ENCODE measurements around the gene RNF2.

Gene RNF2

GRCh38 chr1:185066181-185066580 lies 20.8 kb downstream of the RNF2 start:
- H3K27ac ChIP-seq (ENCODE audit: low read depth, low read length): no peak overlapping the region
- peaks cover 44% of the 10 kb centered on the region for H3K79me2 ChIP-seq (ENCODE audit: control insufficient read depth, insufficient read depth, low read length, unreplicated experiment)

GRCh38 chr1:185068341-185068740 lies 23.0 kb downstream of the RNF2 start:
- H2AFZ ChIP-seq (ENCODE audit: low read length, unreplicated experiment): no peak overlapping the region
- H3K36me3 ChIP-seq (ENCODE audit: insufficient read depth, low read length): peaks cover 11% of the 10 kb centered on the region; the same call in 1 of the 2 replicates
- H3K4me1 ChIP-seq (ENCODE audit: control insufficient read depth, insufficient read depth, low read length, unreplicated experiment): no peaks in the 10 kb centered on the region
- H3K79me2 ChIP-seq (ENCODE audit: control insufficient read depth, insufficient read depth, low read length, unreplicated experiment): peaks cover 40% of the 10 kb centered on the region
- no peak overlapping the region for H3K27ac ChIP-seq (ENCODE audit: low read depth, low read length)
- no peaks in the 10 kb centered on the region for H3K27me3 ChIP-seq (ENCODE audit: insufficient read depth, low read length)
- no peak overlapping the region for H3K4me3 ChIP-seq (ENCODE audit: low read depth, low read length)

More at GRCh38 chr1:185066181-185066580, 20.8 kb downstream of the RNF2 start:
- H3K27me3 ChIP-seq (ENCODE audit: insufficient read depth, low read length): no peaks in the 10 kb centered on the region
- H3K36me3 ChIP-seq (ENCODE audit: insufficient read depth, low read length): peaks cover 11% of the 10 kb centered on the region; the same call in 1 of the 2 replicates
- H3K4me3 ChIP-seq (ENCODE audit: low read depth, low read length): no peak overlapping the region
- no peak overlapping the region for H2AFZ ChIP-seq (ENCODE audit: low read length, unreplicated experiment)
- H3K4me1 ChIP-seq (ENCODE audit: control insufficient read depth, insufficient read depth, low read length, unreplicated experiment): no peaks in the 10 kb centered on the region

GRCh38 chr1:185069202-185069772 lies 23.9 kb downstream of the RNF2 start:
- H3K36me3 ChIP-seq (ENCODE audit: insufficient read depth, low read length): peaks cover 9% of the 10 kb centered on the region; the same call in 1 of the 2 replicates
- H3K4me1 ChIP-seq (ENCODE audit: control insufficient read depth, insufficient read depth, low read length, unreplicated experiment): peaks cover 6% of the 10 kb centered on the region
- H3K4me3 ChIP-seq (ENCODE audit: low read depth, low read length): no peak overlapping the region
- no peak overlapping the region for H3K27ac ChIP-seq (ENCODE audit: low read depth, low read length)
- no peak overlapping the region for H2AFZ ChIP-seq (ENCODE audit: low read length, unreplicated experiment)
- no peaks in the 10 kb centered on the region for H3K27me3 ChIP-seq (ENCODE audit: insufficient read depth, low read length)
- peaks cover 41% of the 10 kb centered on the region for H3K79me2 ChIP-seq (ENCODE audit: control insufficient read depth, insufficient read depth, low read length, unreplicated experiment)

- Histone ChIP-seq H3K4me3 (ENCODE audit: low read depth, low read length) (no peak overlapping the region), H3K27ac (ENCODE audit: low read depth, low read length) (no peak overlapping the region), H3K79me2 (ENCODE audit: control insufficient read depth, insufficient read depth, low read length, unreplicated experiment) (peaks cover 45% of the 10 kb centered on the region), H2AFZ (ENCODE audit: low read length, unreplicated experiment) (no peak overlapping the region), H3K4me1 (ENCODE audit: control insufficient read depth, insufficient read depth, low read length, unreplicated experiment) (peaks cover 6% of the 10 kb centered on the region), H3K36me3 (ENCODE audit: insufficient read depth, low read length) (peaks cover 3% of the 10 kb centered on the region; the same call in 1 of the 2 replicates), H3K27me3 (ENCODE audit: insufficient read depth, low read length) (no peaks in the 10 kb centered on the region)
These were observed 24.7 kb downstream of the RNF2 start for GRCh38 chr1:185070051-185070450.

- H3K27me3 ChIP-seq (ENCODE audit: insufficient read depth, low read length): no peaks in the 10 kb centered on the region
- no peak overlapping the region for H3K27ac ChIP-seq (ENCODE audit: low read depth, low read length)
- no peak overlapping the region for H2AFZ ChIP-seq (ENCODE audit: low read length, unreplicated experiment)
- H3K4me1 ChIP-seq (ENCODE audit: control insufficient read depth, insufficient read depth, low read length, unreplicated experiment): peaks cover 6% of the 10 kb centered on the region
- no peak overlapping the region for H3K4me3 ChIP-seq (ENCODE audit: low read depth, low read length)
- H3K79me2 ChIP-seq (ENCODE audit: control insufficient read depth, insufficient read depth, low read length, unreplicated experiment): peaks cover 55% of the 10 kb centered on the region
- H3K36me3 ChIP-seq (ENCODE audit: insufficient read depth, low read length): no peaks in the 10 kb centered on the region
These were observed 28.4 kb downstream of the RNF2 start for GRCh38 chr1:185073725-185074124.

- H3K27ac ChIP-seq (ENCODE audit: low read depth, low read length): no peak overlapping the region
- peaks cover 6% of the 10 kb centered on the region for H3K4me1 ChIP-seq (ENCODE audit: control insufficient read depth, insufficient read depth, low read length, unreplicated experiment)
- H3K4me3 ChIP-seq (ENCODE audit: low read depth, low read length): no peak overlapping the region
- peaks cover 50% of the 10 kb centered on the region for H3K79me2 ChIP-seq (ENCODE audit: control insufficient read depth, insufficient read depth, low read length, unreplicated experiment)
- no peaks in the 10 kb centered on the region for H3K36me3 ChIP-seq (ENCODE audit: insufficient read depth, low read length)
- H2AFZ ChIP-seq (ENCODE audit: low read length, unreplicated experiment): no peak overlapping the region
- no peaks in the 10 kb centered on the region for H3K27me3 ChIP-seq (ENCODE audit: insufficient read depth, low read length)
These were observed 28.9 kb downstream of the RNF2 start for GRCh38 chr1:185074307-185074706.

GRCh38 chr1:185075476-185075875 lies 30.1 kb downstream of the RNF2 start:
- H3K27ac ChIP-seq (ENCODE audit: low read depth, low read length): no peak overlapping the region
- H3K36me3 ChIP-seq (ENCODE audit: insufficient read depth, low read length): no peaks in the 10 kb centered on the region
- peaks cover 6% of the 10 kb centered on the region for H3K4me1 ChIP-seq (ENCODE audit: control insufficient read depth, insufficient read depth, low read length, unreplicated experiment)
- H3K79me2 ChIP-seq (ENCODE audit: control insufficient read depth, insufficient read depth, low read length, unreplicated experiment): peaks cover 53% of the 10 kb centered on the region
- H2AFZ ChIP-seq (ENCODE audit: low read length, unreplicated experiment): no peak overlapping the region
- H3K27me3 ChIP-seq (ENCODE audit: insufficient read depth, low read length): no peaks in the 10 kb centered on the region
- no peak overlapping the region for H3K4me3 ChIP-seq (ENCODE audit: low read depth, low read length)

- Histone ChIP-seq H2AFZ (ENCODE audit: low read length, unreplicated experiment) (no peak overlapping the region), H3K36me3 (ENCODE audit: insufficient read depth, low read length) (no peaks in the 10 kb centered on the region), H3K4me3 (ENCODE audit: low read depth, low read length) (no peak overlapping the region), H3K4me1 (ENCODE audit: control insufficient read depth, insufficient read depth, low read length, unreplicated experiment) (peaks cover 6% of the 10 kb centered on the region), H3K27me3 (ENCODE audit: insufficient read depth, low read length) (no peaks in the 10 kb centered on the region), H3K79me2 (ENCODE audit: control insufficient read depth, insufficient read depth, low read length, unreplicated experiment) (peaks cover 53% of the 10 kb centered on the region), H3K27ac (ENCODE audit: low read depth, low read length) (no peak overlapping the region)
These were observed 32.0 kb downstream of the RNF2 start for GRCh38 chr1:185077374-185077773.

GRCh38 chr1:185080422-185080821 lies 35.1 kb downstream of the RNF2 start:
- Histone ChIP-seq H3K79me2 (ENCODE audit: control insufficient read depth, insufficient read depth, low read length, unreplicated experiment) (peaks cover 42% of the 10 kb centered on the region), H3K36me3 (ENCODE audit: insufficient read depth, low read length) (no peaks in the 10 kb centered on the region), H3K4me1 (ENCODE audit: control insufficient read depth, insufficient read depth, low read length, unreplicated experiment) (no peaks in the 10 kb centered on the region), H2AFZ (ENCODE audit: low read length, unreplicated experiment) (no peak overlapping the region), H3K27ac (ENCODE audit: low read depth, low read length) (no peak overlapping the region), H3K27me3 (ENCODE audit: insufficient read depth, low read length) (no peaks in the 10 kb centered on the region), H3K4me3 (ENCODE audit: low read depth, low read length) (no peak overlapping the region)

- peaks cover 29% of the 10 kb centered on the region for H3K79me2 ChIP-seq (ENCODE audit: control insufficient read depth, insufficient read depth, low read length, unreplicated experiment)
- no peak overlapping the region for H3K4me3 ChIP-seq (ENCODE audit: low read depth, low read length)
- no peak overlapping the region for H2AFZ ChIP-seq (ENCODE audit: low read length, unreplicated experiment)
- no peaks in the 10 kb centered on the region for H3K36me3 ChIP-seq (ENCODE audit: insufficient read depth, low read length)
- H3K4me1 ChIP-seq (ENCODE audit: control insufficient read depth, insufficient read depth, low read length, unreplicated experiment): no peaks in the 10 kb centered on the region
- H3K27ac ChIP-seq (ENCODE audit: low read depth, low read length): no peak overlapping the region
- H3K27me3 ChIP-seq (ENCODE audit: insufficient read depth, low read length): no peaks in the 10 kb centered on the region
These were observed 38.5 kb downstream of the RNF2 start for GRCh38 chr1:185083818-185084217.

GRCh38 chr1:185087101-185087500 lies 41.7 kb downstream of the RNF2 start:
- H3K4me3 ChIP-seq (ENCODE audit: low read depth, low read length): no peak overlapping the region
- no peaks in the 10 kb centered on the region for H3K4me1 ChIP-seq (ENCODE audit: control insufficient read depth, insufficient read depth, low read length, unreplicated experiment)
- no peaks in the 10 kb centered on the region for H3K27me3 ChIP-seq (ENCODE audit: insufficient read depth, low read length)
- no peaks in the 10 kb centered on the region for H3K36me3 ChIP-seq (ENCODE audit: insufficient read depth, low read length)
- no peak overlapping the region for H2AFZ ChIP-seq (ENCODE audit: low read length, unreplicated experiment)
- H3K27ac ChIP-seq (ENCODE audit: low read depth, low read length): no peak overlapping the region
- H3K79me2 ChIP-seq (ENCODE audit: control insufficient read depth, insufficient read depth, low read length, unreplicated experiment): peaks cover 13% of the 10 kb centered on the region
